ENCODE data around the gene PBX4. TPM values are rescaled to one million over a fixed set of nuclear protein-coding genes. Genes with fewer than 3 reads are reported as not detected.

PBX4 gene
- total and polyA plus RNA-seq, 7 donors = 0.49 to 6.1 (median 1.9) TPM; not detected in 3

DNA sequence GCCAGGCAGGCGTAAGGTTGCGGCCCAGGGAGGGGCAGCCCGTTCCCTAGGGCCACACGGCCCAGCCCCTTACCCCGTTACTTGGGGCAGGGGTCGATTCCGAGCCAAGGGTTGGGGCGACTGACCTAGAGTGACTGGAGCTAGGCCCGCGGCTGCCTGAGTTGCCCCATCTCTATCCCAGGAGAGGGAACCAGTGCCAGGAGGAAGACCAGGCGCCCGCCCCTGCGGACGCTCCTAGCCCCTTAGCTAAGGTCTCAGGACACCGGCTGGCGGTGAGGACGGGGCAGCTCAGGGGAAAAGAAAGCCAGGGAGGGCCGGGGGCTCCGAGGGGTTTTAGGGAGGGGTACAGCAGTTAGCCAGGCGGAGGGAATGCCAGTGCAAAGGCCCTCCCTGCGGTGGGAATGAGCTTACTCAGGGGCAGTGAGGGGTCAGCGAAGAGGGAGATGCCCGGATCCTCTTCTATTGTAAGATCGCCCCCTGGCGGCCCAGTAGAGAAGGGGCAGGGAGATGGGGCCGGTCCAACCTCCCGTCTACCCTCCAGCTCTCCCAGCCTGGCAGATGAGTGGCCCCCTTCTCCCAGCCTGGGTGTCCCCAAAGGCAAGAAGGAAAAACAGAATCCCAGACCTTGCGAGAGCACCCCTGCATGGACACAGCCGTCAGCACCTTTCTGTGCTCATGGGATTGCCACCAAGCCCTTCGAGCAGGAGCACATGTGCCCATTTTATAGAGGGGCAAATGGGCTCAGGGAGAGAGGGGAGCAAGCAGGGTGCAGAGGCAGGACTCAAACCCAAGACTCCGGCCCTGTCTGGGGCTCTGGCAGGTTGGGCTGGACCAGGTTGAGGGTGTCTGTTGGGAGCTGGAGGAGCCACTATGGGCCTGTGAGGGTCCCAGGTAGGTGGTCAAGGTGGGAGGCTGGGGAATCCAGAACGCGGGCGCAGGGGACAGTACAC, 64.1 kb downstream of the PBX4 start:
- peaks cover 0 to 17% (median 5%) of the 10 kb centered on the region in 3 donors for H3K27me3 ChIP-seq
- TF ChIP-seq, protein P1, sequence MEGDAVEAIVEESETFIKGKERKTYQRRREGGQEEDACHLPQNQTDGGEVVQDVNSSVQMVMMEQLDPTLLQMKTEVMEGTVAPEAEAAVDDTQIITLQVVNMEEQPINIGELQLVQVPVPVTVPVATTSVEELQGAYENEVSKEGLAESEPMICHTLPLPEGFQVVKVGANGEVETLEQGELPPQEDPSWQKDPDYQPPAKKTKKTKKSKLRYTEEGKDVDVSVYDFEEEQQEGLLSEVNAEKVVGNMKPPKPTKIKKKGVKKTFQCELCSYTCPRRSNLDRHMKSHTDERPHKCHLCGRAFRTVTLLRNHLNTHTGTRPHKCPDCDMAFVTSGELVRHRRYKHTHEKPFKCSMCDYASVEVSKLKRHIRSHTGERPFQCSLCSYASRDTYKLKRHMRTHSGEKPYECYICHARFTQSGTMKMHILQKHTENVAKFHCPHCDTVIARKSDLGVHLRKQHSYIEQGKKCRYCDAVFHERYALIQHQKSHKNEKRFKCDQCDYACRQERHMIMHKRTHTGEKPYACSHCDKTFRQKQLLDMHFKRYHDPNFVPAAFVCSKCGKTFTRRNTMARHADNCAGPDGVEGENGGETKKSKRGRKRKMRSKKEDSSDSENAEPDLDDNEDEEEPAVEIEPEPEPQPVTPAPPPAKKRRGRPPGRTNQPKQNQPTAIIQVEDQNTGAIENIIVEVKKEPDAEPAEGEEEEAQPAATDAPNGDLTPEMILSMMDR (IDR thresholded peaks at IDR 0.05) = peak in 3 of 4 experiments; percentile 16 to 73 (median 33)
- no peak for TF ChIP-seq EP300 (IDR thresholded peaks at IDR 0.05)
- no peak overlapping the region for H3K27ac ChIP-seq
- no peak overlapping the region for H3K4me3 ChIP-seq
- no peaks in the 10 kb centered on the region for H3K36me3 ChIP-seq
- no peaks in the 10 kb centered on the region for H3K4me1 ChIP-seq
- no peak for DNase-seq
- intact Hi-C loops (cut with DNase I) = loop anchor here (1.0 kb wide), 1 partner anchor 22 kb away; no protein-coding TSS in a partner anchor
- H3K9me3 ChIP-seq = no peaks in the 10 kb centered on the region
- 66 to 70% methylated on average over 34 of the region's 34 CpGs for WGBS, 2 donors

DNA sequence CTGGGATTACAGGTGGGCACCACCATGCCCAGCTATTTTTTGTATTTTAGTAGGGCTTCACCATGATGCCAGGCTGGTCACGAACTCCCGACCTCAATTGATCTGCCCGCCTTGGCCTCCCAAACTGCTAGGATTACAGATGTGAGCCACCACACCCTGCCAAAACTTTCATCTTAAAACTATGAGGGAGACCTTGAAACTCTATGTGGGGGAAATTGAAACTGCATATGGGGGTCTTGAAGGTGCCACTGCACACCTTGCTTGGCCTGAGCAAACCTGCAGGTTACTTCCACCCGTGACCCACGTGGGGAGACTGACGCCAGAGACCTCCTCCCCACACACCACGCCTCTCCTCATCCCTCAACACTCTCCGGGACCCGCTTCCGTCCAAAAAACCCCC, 64.8 kb downstream of the PBX4 start:
- intact Hi-C loops (cut with DNase I) = loop anchor here (1.0 kb wide), 1 partner anchor 21 kb away; no protein-coding TSS in a partner anchor
- no peak overlapping the region for H3K27ac ChIP-seq
- H3K27me3 ChIP-seq = peaks cover 0 to 23% (median 12%) of the 10 kb centered on the region in 3 donors
- no peak for TF ChIP-seq POLR2A (IDR thresholded peaks at IDR 0.05)
- TF ChIP-seq POLR2AphosphoS5 (IDR thresholded peaks at IDR 0.05) = no peak
- no peak for TF ChIP-seq EP300 (IDR thresholded peaks at IDR 0.05)
- TF ChIP-seq, protein P1 (IDR thresholded peaks at IDR 0.05) = no peak
- no peak overlapping the region for H3K4me3 ChIP-seq
- 88 to 90% methylated on average over 10 of the region's 10 CpGs for WGBS, 2 donors
- H3K36me3 ChIP-seq = no peaks in the 10 kb centered on the region
- H3K9me3 ChIP-seq = no peaks in the 10 kb centered on the region
- no peaks in the 10 kb centered on the region for H3K4me1 ChIP-seq
- no peak for DNase-seq

DNA sequence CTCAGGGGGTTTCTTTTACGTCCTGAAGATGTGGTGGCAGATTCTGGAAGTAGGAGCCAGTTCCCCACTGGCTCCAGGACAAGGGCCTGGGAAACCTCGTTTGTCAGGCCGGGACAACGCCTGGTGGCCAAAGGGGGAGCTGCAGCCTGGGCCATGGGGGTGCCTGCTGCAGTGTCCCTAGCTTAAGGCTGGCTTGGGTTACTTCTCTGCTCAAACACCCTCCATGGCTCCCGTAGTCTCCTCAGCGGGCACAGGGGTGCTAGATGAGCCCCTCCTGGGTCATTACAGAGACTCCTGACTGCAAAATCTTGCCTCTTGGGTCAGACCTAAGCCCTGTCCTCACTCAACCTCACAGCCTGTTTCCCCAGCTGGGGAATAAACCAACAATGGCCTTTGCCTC, 65.7 kb downstream of the PBX4 start:
- Histone ChIP-seq H3K36me3 (no peaks in the 10 kb centered on the region), H3K4me1 (no peaks in the 10 kb centered on the region), H3K27ac (no peak overlapping the region), H3K27me3 (peaks cover 0 to 31% (median 16%) of the 10 kb centered on the region in 3 donors), H3K9me3 (no peaks in the 10 kb centered on the region), H3K4me3 (no peak overlapping the region)
- TF ChIP-seq, protein P1 (IDR thresholded peaks at IDR 0.05) = peak in 2 of 4 experiments; percentile 2 to 18
- no peak for TF ChIP-seq POLR2AphosphoS5 (IDR thresholded peaks at IDR 0.05)
- 43 to 59% methylated on average over 6 of the region's 6 CpGs for WGBS, 2 donors
- intact Hi-C loops (cut with DNase I) = no loop called here
- DNase-seq = no peak

DNA sequence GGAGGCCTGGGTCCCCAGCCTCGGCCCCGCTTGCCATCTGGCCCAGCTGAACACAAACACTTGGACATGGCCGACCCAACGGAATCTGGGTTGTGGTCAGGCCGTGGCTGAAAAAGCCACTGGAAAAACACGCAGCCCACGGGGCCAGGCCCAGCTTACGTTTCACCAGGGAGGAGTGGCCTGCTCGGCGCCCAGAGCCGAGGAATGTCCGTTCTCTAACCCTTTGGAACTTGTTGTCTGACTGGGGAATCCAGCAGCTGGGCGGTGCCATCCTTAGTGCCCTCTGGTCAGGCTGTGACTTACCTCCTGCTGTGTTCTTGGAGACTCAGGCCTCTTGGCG, 66.7 kb downstream of the PBX4 start:
- no peak for DNase-seq
- H3K4me1 ChIP-seq = no peaks in the 10 kb centered on the region
- no peak overlapping the region for H3K27ac ChIP-seq
- TF ChIP-seq POLR2AphosphoS5 (IDR thresholded peaks at IDR 0.05) = no peak
- TF ChIP-seq POLR2A (IDR thresholded peaks at IDR 0.05) = no peak
- TF ChIP-seq, protein P1 (IDR thresholded peaks at IDR 0.05) = no peak
- no peak for TF ChIP-seq EP300 (IDR thresholded peaks at IDR 0.05)
- H3K27me3 ChIP-seq = peaks cover 0 to 39% (median 16%) of the 10 kb centered on the region in 3 donors
- H3K4me3 ChIP-seq = no peak overlapping the region
- WGBS, 2 donors = 74 to 79% methylated on average over 14 of the region's 14 CpGs
- intact Hi-C loops (cut with DNase I) = no loop called here
- H3K36me3 ChIP-seq = no peaks in the 10 kb centered on the region
- H3K9me3 ChIP-seq = no peaks in the 10 kb centered on the region
